ENCODE results near the gene LCP2.

The LCP2 gene

GRCh38 chr5:170297589-170298462 lies at the start of gene LCP2:
TSS of gene LCP2 (minus strand) at chr5:170297777. CDS start at chr5:170297611, 166 bp downstream.
- no peak for TF ChIP-seq CTCF (IDR thresholded peaks at IDR 0.05; ENCODE audit: low read depth, low read length)
- Histone ChIP-seq H3K27me3 (ENCODE audit: insufficient read depth, low read depth, severe bottlenecking) (peaks cover 72% of the 10 kb centered on the region), H3K36me3 (no peaks in the 10 kb centered on the region), H3K4me3 (ENCODE audit: low read depth, low read length) (no peak within 1 kb of the TSS), H3K9me3 (ENCODE audit: severe bottlenecking) (no peaks in the 10 kb centered on the region), H3K27ac (no peak within 1 kb of the TSS)
- DNase-seq = no peak

GRCh38 chr5:170347022-170347567 lies 49.5 kb upstream of the LCP2 start:
- no peak for DNase-seq
- no peaks in the 10 kb centered on the region for H3K36me3 ChIP-seq
- no peak for TF ChIP-seq CTCF (IDR thresholded peaks at IDR 0.05; ENCODE audit: low read depth, low read length)

GRCh38 chr5:170345971-170346370 lies 48.4 kb upstream of the LCP2 start:
- no peak for TF ChIP-seq CTCF (IDR thresholded peaks at IDR 0.05; ENCODE audit: low read depth, low read length)
- H3K27me3 ChIP-seq (ENCODE audit: insufficient read depth, low read depth, severe bottlenecking) = peaks cover 85% of the 10 kb centered on the region
- no peak for DNase-seq
- no peak overlapping the region for H3K27ac ChIP-seq
- H3K36me3 ChIP-seq = no peaks in the 10 kb centered on the region
- H3K9me3 ChIP-seq (ENCODE audit: severe bottlenecking) = no peaks in the 10 kb centered on the region
- no peak overlapping the region for H3K4me3 ChIP-seq (ENCODE audit: low read depth, low read length)

More at GRCh38 chr5:170347022-170347567, 49.5 kb upstream of the LCP2 start:
- Histone ChIP-seq H3K27me3 (ENCODE audit: insufficient read depth, low read depth, severe bottlenecking) (peaks cover 81% of the 10 kb centered on the region), H3K4me3 (ENCODE audit: low read depth, low read length) (no peak overlapping the region), H3K9me3 (ENCODE audit: severe bottlenecking) (no peaks in the 10 kb centered on the region), H3K27ac (no peak overlapping the region)

GRCh38 chr5:170343177-170343576 lies 45.6 kb upstream of the LCP2 start:
- TF ChIP-seq CTCF (IDR thresholded peaks at IDR 0.05; ENCODE audit: low read depth, low read length) = no peak
- Histone ChIP-seq H3K27me3 (ENCODE audit: insufficient read depth, low read depth, severe bottlenecking) (peaks cover 81% of the 10 kb centered on the region), H3K9me3 (ENCODE audit: severe bottlenecking) (no peaks in the 10 kb centered on the region), H3K27ac (no peak overlapping the region), H3K4me3 (ENCODE audit: low read depth, low read length) (no peak overlapping the region), H3K36me3 (no peaks in the 10 kb centered on the region)
- DNase-seq = no peak

- no peak for TF ChIP-seq CTCF (IDR thresholded peaks at IDR 0.05; ENCODE audit: low read depth, low read length)
- H3K36me3 ChIP-seq = no peaks in the 10 kb centered on the region
- no peaks in the 10 kb centered on the region for H3K9me3 ChIP-seq (ENCODE audit: severe bottlenecking)
- peaks cover 79% of the 10 kb centered on the region for H3K27me3 ChIP-seq (ENCODE audit: insufficient read depth, low read depth, severe bottlenecking)
- H3K4me3 ChIP-seq (ENCODE audit: low read depth, low read length) = no peak overlapping the region
- H3K27ac ChIP-seq = no peak overlapping the region
- DNase-seq = no peak
Observed at GRCh38 chr5:170342153-170342725, 44.7 kb upstream of the LCP2 start.
